ENCODE measurements around the gene ROS1. TPM values are rescaled to one million over a fixed set of nuclear protein-coding genes. Genes with fewer than 3 reads are reported as not detected.
"Not testable (repeated sequence)": the region's sequence is repeated elsewhere in the genome, so short reads cannot be mapped to it uniquely, and the experiment has no call there.

Gene ROS1
- total RNA-seq, 1 donor from 2014 or later = 0.11 TPM

DNA sequence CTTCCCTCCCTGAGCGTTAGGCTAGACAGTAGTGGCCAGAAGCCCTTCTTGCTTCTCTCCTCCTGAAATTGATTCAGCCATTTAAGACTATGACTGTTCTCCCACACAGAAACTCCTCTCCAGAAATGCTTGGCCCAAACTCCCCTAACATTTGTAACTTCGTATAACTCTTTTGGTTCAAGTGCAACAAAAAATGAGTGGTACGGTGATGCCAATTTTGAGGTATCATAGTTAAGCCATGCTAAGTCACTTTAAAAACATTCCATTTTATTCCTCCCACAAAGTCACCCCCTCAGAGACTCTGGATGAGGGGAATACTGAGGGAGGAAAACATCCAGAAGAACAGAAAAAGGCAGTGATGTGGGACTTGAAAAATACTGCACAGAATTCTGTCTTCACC is 21.1 kb upstream of the ROS1 start:
- intact Hi-C loops (cut with DNase I) = loop anchor here (10.0 kb wide), 1 partner anchor 92 kb away; no protein-coding TSS in a partner anchor
- ATAC-seq (ENCODE audit: poor library complexity) (no peak), DNase-seq (no peak)

- ATAC-seq (ENCODE audit: poor library complexity) = no peak
- intact Hi-C loops (cut with DNase I) = loop anchor here (10.0 kb wide), 1 partner anchor 90 kb away; no protein-coding TSS in a partner anchor
- no peak for DNase-seq
These were observed 18.9 kb upstream of the ROS1 start for GRCh38 chr6:117444600-117444999.

- DNase-seq; ATAC-seq (ENCODE audit: poor library complexity): not testable (repeated sequence)
- intact Hi-C loops (cut with DNase I) = loop anchor here (10.0 kb wide), 1 partner anchor 88 kb away; no protein-coding TSS in a partner anchor
These were observed 16.6 kb upstream of the ROS1 start for GRCh38 chr6:117442313-117442712.

DNA sequence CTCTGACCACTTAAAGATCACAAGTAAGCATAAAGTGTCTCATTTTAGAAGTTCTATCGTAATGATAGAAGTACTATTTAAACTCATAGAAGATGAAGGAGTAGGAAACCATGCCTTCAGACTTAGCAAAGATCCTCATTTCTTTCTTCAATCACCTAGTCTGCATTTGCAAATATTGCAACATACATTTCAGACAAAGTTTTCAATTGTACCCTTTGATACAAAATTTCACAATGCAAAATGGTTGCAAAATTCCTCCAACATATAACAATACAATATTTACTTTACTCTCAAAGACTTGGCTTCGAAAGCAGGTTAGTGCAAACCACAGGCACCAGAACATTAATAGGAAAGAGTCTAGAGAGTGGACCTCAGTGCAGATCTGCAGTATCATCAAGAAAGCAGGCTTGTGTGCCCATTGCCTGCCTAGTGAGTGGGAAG is 16.1 kb upstream of the ROS1 start:
- no peak for ATAC-seq (ENCODE audit: poor library complexity)
- no peak for DNase-seq
- intact Hi-C loops (cut with DNase I) = loop anchor here (10.0 kb wide), 1 partner anchor 87 kb away; no protein-coding TSS in a partner anchor

DNA sequence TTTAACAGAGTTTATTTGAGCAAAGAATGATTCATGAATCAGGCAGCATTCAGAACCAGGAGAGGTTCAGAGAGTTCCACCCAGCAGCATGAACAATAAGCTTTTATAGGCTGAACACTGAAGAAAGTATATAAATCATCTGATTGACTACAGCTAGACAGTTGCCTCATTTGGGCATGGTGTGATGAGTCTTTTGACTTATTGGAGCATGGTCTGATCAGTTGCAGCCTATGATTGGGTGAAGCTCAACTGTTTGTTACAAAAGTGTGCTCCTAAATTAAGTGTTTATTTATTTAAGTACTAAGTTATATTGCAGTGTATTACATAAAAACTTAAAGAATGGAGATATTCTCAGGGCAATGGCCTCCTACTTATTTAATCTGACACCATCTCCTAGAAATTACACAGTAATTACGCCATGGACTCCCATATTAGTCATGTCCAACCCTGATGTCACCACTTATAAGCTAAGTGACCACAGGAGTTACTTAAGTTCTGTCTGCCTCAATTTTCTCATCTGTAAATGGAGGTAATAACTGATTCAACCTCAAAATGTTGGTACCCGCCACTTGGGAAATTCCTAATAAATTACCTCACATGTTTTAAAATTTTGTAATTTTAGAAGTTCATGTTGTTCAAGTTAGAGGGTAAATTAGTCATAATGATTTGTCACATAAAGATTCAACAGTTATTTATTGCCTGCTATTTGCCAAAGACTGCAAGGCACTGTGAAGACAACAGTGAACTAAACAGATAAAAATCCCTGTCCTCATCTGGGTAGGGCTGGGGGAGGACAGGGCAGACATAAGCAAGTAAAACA is 15.2 kb upstream of the ROS1 start:
- intact Hi-C loops (cut with DNase I) = loop anchor here (10.0 kb wide), 1 partner anchor 86 kb away; no protein-coding TSS in a partner anchor

GRCh38 chr6:117432273-117432672 is 6.5 kb upstream of the ROS1 start:
- ATAC-seq (ENCODE audit: poor library complexity) (no peak), DNase-seq (no peak)
- intact Hi-C loops (cut with DNase I) = no loop called here

More for the DNA sequence above, 15.2 kb upstream of the ROS1 start:
- no peak for ATAC-seq (ENCODE audit: poor library complexity)
- DNase-seq = no peak

GRCh38 chr6:117423754-117424153 is 2.0 kb downstream of the ROS1 start:
- ATAC-seq (ENCODE audit: poor library complexity) = peak; percentile 96
- intact Hi-C loops (cut with DNase I) = no loop called here
- no peak for DNase-seq

DNA sequence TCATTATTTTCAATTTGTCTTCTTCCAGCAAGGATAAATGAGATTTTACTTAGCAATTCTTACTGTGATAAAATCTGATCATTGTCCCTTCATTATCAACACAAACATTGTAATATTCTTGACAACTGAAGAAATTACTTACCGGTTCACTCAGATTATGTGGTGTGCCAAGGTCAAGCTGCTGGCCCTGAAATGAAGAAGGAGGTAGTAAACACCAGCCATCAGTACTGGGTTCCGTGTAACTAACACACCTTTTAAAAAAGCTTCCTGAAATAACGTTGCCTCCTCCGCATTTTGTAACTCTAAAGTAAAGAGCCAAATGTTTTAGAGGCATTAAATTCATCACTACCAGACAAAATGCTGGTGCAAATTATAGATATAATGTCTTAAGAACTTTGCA is 7.4 kb downstream of the ROS1 start:
- ATAC-seq (ENCODE audit: poor library complexity) (no peak), DNase-seq (no peak)
- intact Hi-C loops (cut with DNase I) = no loop called here

DNA sequence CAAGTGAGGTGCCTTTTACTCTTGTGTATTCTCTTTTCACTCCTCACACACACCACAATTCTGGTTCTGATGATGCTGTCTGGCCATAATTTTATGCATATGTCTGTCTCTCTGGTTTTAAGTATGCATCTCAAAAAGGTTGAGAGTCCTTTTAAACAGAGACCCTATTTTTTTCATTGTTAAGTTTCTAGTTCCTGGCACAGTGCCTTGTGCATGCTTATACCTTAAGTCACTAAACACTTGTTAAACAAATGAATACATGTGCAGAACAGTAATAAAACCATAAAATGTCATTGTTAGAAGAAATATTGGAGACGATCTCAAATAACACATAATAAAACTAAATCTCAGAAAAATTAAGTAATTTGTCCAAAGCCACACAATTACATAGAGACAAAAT is 7.9 kb downstream of the ROS1 start:
- intact Hi-C loops (cut with DNase I) = no loop called here
- no peak for ATAC-seq (ENCODE audit: poor library complexity)

GRCh38 chr6:117414770-117415169 is 11.0 kb downstream of the ROS1 start:
- ATAC-seq (ENCODE audit: poor library complexity) (no peak), DNase-seq (no peak)
- intact Hi-C loops (cut with DNase I) = no loop called here

More for the DNA sequence above, 7.9 kb downstream of the ROS1 start:
- DNase-seq = no peak

DNA sequence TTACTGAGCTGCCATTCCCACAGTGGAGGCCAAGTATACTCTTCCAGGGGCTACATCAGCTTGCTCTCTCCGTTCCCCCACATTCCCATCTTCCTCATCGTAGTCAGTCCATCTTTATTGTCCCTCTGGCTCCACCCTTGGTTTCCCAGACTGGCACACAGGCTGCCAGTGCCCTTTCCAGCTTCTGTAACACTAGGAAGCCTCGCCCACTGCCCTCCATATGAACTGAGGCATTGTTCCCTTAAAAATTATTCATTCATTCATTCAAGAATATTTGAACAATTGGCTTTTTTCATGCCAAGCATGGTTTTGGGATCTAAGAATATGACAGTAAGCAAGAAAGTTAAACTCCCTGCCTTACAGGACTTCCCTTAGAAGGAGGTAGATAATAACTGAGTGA is 14.3 kb downstream of the ROS1 start:
- no peak for DNase-seq
- intact Hi-C loops (cut with DNase I) = no loop called here
- no peak for ATAC-seq (ENCODE audit: poor library complexity)

GRCh38 chr6:117409863-117410262 is 15.9 kb downstream of the ROS1 start:
- intact Hi-C loops (cut with DNase I) = no loop called here
- DNase-seq = no peak
- no peak for ATAC-seq (ENCODE audit: poor library complexity)

GRCh38 chr6:117409420-117409819 is 16.3 kb downstream of the ROS1 start:
- intact Hi-C loops (cut with DNase I) = no loop called here
- ATAC-seq (ENCODE audit: poor library complexity) = no peak
- no peak for DNase-seq

- ATAC-seq (ENCODE audit: poor library complexity) (no peak), DNase-seq (no peak)
- intact Hi-C loops (cut with DNase I) = no loop called here
These were observed 21.2 kb downstream of the ROS1 start for GRCh38 chr6:117404548-117404947.

DNA sequence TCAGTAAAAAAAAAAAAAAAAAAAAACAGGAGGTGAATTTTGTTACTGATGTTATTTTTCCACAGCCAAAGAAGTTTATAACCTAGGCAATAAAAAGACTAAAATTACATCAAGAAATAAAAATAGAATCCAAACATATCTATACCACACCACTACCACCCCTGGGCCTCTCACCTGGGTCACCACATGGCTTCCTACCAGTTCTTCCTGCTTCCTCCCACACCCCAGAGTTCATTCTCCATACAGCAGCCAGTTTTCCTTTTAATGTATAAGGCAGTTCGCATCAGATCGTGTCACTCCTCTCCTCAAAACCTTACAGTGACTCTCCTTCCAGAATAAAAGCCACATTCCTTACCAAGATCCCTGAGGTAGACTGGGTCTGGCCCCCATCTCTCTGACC is 23.9 kb downstream of the ROS1 start:
- DNase-seq = no peak
- no peak for ATAC-seq (ENCODE audit: poor library complexity)
- intact Hi-C loops (cut with DNase I) = no loop called here

DNA sequence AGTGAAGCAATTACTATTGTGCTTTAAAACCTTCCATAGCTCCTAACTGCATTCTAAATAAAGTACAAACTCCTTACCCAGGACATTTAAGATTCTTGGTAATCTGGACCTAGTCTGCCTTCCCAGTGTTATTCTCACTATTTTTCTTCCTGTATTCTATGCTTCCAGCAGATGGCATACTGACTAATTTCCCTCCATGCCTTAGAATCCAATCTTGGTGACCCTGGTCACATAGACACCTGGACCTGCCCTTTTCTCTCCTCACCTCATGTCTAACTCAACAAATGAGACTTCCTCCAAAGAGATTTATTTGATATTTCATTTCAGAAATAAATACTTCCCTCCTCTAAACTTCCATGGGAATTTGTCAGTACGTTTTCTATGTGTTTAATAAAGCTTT is 25.8 kb downstream of the ROS1 start:
- ATAC-seq (ENCODE audit: poor library complexity) (no peak), DNase-seq (no peak)
- intact Hi-C loops (cut with DNase I) = no loop called here

GRCh38 chr6:117399126-117399525 is 26.6 kb downstream of the ROS1 start:
- DNase-seq (no peak), ATAC-seq (ENCODE audit: poor library complexity) (no peak)
- intact Hi-C loops (cut with DNase I) = no loop called here

DNA sequence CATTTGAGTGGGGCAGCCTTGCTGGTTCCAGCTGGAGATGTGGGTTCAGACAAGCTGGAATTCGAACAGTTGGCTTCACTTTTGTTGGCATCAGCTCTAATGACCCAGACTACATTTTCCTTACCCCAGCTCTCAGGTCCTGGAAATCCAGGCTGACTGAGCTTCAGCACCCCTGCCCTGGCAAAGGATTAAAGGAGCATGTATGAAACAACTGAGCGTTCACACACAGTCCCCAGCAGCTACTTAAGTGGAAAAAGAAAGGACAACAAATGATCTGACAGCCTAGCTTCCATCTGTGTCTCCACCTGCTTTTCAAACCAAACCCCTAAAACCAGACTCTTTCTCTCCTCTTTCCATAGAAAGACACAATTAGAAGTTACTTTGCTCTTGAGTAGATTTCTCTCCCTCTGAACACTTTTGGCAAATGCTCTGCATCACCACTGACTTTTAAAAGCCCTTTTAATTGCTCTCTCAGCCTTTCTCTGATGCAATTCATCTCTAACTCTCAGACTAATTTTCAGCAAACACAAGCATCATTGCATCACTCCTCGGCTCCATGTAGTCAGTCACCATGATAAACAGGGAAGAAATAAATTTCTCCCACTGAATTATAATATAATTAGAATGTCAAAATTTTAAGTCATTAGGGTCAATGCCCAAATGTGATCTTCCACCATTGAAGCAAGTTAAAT is 28.1 kb downstream of the ROS1 start:
- intact Hi-C loops (cut with DNase I) = no loop called here
- DNase-seq = no peak
- ATAC-seq (ENCODE audit: poor library complexity) = no peak

- DNase-seq = no peak
- intact Hi-C loops (cut with DNase I) = no loop called here
- ATAC-seq (ENCODE audit: poor library complexity) = peak; percentile 86
These were observed 29.5 kb downstream of the ROS1 start for GRCh38 chr6:117396228-117396627.

GRCh38 chr6:117395164-117395563 is 30.6 kb downstream of the ROS1 start:
- ATAC-seq (ENCODE audit: poor library complexity) (peak; percentile 85), DNase-seq (no peak)
- intact Hi-C loops (cut with DNase I) = no loop called here

Measured in Right ventricle myocardium superior (tissue), 1 donor.